ENCODE measurements around the gene TRMT61A. TPM values are rescaled to one million over a fixed set of nuclear protein-coding genes. Genes with fewer than 3 reads are reported as not detected.

The TRMT61A gene
- total and polyA plus RNA-seq, 9 of the 15 experiments (the other 6 are each of a cell fraction or from before 2014, with no cell fraction given) = 0.10 to 24.8 (median 5.1) TPM

DNA sequence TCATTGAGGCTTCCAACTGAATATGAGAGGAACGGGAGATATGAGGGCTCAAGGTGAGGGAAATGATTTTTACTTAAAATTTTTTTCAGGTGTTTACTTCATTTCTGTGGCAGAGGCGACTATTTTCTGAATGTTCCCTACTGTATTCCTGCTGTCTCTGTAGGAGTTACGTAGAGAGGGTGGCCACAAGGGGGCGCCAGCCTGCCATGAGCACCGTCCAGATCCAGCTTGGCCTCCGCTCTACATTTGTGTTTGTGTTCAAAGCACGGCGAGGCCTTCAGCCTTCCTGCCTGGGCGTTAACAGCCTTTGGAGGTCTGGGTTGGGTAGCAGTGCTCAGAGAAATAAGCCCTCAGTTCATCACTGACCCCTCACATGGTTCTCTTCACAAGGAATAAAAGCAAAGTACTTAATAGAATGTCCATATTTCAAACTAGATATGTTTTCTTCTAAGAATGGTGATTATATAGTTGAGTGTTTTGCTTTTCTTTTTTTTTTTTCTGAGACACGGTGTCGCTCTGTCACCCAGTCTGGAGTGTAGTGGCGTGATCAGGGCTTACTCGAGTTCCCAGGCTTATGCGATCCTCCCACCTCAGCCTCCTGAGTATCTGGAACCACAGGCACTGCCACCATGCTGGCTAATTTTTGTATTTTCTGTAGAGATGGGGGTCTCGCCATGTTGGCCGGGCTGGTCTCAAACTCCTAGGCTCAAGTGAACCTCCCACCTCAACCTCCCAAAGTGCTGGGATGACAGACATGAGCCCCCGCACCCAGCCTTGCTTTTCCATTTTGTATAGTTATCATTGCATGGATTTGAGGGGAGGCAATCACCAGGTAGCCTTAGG lies 28.6 kb upstream of the TRMT61A start (continued):
- TF ChIP-seq MYC (IDR thresholded peaks at IDR 0.05; ENCODE audit: low read depth, low read length) (0 out of 2 replicates have a peak, but pooled peaks have one; percentile 24), MYC (CRISPR knock-in tag; IDR thresholded peaks at IDR 0.05; ENCODE audit: borderline replicate concordance, low read depth) (no peak), TEAD4 (IDR thresholded peaks at IDR 0.05; ENCODE audit: low read length) (0 out of 2 replicates have a peak, but pooled peaks have one; percentile 9), TEAD4 (CRISPR knock-in tag; IDR thresholded peaks at IDR 0.05; ENCODE audit: borderline replicate concordance) (no peak), PCBP1 (IDR thresholded peaks at IDR 0.05; ENCODE audit: low read depth, low read length, poor library complexity, severe bottlenecking) (no peak)
- TF ChIP-seq, protein P1, sequence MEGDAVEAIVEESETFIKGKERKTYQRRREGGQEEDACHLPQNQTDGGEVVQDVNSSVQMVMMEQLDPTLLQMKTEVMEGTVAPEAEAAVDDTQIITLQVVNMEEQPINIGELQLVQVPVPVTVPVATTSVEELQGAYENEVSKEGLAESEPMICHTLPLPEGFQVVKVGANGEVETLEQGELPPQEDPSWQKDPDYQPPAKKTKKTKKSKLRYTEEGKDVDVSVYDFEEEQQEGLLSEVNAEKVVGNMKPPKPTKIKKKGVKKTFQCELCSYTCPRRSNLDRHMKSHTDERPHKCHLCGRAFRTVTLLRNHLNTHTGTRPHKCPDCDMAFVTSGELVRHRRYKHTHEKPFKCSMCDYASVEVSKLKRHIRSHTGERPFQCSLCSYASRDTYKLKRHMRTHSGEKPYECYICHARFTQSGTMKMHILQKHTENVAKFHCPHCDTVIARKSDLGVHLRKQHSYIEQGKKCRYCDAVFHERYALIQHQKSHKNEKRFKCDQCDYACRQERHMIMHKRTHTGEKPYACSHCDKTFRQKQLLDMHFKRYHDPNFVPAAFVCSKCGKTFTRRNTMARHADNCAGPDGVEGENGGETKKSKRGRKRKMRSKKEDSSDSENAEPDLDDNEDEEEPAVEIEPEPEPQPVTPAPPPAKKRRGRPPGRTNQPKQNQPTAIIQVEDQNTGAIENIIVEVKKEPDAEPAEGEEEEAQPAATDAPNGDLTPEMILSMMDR (IDR thresholded peaks at IDR 0.05 in 2 of 3, conservative IDR thresholded peaks at IDR 0.05 in 1 of 3; ENCODE audit: insufficient read depth in 2 of 3, low read depth in 1 of 3, low read length in 3 of 3) = peak; percentile 76 to 86 (median 78)
- TF ChIP-seq, protein P2, sequence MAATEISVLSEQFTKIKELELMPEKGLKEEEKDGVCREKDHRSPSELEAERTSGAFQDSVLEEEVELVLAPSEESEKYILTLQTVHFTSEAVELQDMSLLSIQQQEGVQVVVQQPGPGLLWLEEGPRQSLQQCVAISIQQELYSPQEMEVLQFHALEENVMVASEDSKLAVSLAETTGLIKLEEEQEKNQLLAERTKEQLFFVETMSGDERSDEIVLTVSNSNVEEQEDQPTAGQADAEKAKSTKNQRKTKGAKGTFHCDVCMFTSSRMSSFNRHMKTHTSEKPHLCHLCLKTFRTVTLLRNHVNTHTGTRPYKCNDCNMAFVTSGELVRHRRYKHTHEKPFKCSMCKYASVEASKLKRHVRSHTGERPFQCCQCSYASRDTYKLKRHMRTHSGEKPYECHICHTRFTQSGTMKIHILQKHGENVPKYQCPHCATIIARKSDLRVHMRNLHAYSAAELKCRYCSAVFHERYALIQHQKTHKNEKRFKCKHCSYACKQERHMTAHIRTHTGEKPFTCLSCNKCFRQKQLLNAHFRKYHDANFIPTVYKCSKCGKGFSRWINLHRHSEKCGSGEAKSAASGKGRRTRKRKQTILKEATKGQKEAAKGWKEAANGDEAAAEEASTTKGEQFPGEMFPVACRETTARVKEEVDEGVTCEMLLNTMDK (IDR thresholded peaks at IDR 0.05; ENCODE audit: borderline replicate concordance, insufficient read depth, low read depth, low read length, poor library complexity, severe bottlenecking) = peak; percentile 82

Measured in K562 (cell line).